Measurements from ENCODE around the gene NOTUM.

Gene NOTUM

DNA sequence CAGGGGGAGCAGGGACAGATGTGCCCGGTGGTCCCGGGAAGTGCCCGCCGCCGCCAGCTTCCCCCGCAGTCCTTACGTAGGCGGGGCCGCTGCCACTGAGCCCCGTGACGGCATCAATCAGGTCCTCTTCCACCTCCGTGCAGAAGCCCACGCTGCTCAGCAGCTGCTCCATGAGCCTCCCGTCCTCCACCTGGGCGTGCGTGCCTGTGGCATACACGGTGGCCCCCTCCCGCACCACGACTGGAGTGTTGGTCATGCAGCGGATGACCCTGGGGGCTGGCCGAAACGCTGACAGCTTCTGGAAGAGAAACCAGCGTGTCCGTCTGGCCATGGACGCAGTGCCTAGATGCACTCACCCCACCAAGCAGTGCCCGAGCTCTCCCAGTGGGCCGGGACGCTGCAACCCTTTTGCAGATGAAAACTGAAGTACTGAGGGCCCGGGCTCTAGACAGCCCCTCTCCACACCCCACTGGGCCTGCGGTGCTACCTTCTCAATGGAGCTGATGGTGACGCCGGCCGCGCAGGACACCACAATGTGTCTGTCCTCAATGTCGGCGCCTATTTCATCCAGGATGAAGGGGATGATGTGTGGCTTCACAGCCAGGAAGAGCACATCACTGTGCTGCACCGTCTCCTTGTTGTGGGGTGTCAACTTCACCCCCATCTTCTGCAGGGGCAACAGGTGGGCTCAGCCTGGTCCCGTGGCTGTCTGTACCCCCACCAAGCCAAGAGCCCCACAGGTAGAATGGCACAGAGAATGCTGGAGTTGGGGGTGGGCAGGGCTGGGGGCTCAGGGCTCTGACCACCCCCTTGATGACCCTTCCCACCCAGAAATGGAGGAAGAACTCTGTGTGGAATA lies 25.9 kb downstream of the NOTUM start:
- DNase-seq, result no peak

DNA sequence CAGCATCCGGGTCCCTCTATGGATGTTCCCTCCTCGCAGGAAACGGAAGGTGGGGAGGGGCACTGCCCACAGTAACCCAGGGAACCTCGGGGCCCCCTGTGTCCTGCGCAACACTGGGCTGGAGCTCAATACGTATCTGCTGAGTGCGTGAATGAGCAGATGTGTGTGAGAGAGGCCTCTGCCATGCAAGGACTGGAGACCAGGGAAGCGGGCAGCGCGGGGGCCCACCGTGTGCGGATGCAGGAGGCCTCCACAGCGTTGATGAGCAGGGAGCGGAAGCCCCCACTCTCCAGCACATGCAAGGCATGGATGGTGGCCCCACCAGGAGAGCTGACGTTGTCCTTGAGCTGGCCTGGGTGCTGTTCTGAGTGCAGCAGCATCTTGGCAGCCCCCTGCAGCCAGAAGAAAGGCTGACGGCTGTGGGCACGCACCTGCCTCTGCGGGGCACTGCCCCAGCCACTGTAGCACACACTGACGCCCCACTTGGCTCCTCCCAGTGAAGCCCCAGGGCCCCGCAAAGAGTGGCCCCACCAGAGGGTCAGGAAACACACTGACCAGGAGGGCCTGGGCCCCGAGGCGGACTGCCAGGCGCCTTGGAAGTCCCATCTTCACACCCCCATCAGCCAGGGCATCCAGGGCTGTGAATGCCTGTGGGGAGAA lies 26.8 kb downstream of the NOTUM start:
- DNase-seq, result no peak

DNA sequence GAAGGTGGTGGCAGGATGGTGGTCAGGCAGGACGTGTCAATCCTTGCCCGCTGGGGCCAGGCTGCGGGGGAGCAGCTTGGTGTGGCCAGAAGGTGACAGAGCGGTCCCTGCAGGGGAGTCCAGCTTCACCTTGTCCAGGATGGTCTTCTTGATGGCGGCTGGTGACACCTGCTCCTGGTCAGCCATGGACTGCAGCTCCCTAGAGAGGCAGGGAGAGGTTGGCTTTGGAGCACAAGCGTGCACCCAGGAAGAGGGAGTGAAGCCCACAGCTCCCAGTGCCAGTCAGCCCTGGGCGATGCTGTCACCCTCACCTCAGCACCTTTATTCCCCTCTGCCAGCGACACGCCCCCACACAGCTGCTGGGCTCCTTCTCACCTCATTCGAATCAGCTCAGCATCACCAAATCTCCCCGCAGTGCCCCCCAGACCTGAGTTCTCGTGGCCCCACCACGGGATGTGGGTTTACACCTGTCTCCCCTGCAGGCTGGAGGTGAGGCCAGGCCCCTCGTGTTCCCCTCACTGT lies 27.7 kb downstream of the NOTUM start:
- DNase-seq, result no peak

DNA sequence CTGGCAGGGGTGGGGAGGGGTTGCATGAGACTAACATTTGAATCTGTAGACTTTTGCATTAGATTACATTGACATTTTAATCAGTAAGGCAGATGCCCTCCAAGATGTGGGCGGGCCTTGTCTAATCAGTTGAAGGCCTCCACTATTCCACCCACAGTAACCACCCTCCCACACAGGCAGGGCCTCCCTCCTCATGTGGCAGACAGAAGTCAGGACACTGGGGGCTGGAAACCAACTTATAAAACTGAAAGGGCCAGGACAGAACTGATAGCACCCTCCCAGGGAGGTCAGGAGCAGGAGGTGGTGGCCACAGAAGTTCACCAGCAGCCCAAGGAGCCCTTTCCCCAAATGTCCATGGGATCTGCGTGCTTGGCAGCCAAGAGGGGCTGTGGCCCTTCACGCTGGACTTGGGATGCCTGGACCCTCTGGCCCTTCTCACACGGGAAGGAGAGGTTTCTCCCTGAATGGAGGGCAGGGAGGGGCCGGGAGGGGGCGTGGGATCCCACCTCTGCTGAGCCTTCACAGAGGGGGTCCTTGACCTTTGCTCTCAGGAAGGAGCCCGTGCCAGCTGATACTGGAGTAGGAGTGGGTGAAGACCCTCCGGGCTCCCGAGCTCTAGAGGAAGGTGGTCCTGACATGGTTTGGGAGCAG lies 28.5 kb downstream of the NOTUM start:
- DNase-seq, result no peak

DNA sequence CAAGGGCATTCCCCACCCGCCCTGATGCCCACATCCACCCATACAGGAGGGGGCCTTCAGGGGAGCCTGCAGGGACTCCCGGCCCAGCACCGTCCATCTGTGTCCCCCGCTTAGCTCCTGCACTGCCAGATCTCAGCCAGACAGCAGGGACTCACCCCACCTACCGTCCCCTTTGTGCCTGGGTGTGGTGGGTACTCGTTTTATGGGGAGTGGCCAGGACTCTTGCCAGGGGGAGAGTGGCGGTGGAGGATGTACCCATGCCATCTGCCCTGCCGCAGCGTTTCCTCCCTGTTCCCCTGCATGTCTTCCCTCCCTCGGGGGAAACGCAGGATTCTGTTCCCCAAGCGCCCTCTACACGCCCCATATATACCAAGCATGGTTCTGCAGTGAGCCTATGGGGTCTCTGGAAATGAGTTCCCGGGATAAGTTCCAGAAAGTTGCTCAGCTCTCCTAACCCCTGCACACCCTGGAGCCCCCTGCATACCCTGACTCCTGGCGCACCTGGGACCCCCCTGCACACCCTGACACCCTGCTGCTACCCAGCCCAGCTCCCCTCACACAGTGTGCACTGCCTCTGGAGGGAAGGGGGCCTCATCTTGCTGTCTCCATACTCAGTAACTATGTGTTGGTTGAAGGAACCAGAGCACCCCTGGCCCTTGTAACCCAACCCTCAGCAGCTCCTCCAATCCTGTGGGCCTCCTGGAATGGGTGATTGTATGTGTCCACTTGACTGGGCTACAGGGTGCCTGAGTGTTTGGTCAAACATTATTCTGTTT lies 29.2 kb downstream of the NOTUM start:
- DNase-seq, result no peak

DNA sequence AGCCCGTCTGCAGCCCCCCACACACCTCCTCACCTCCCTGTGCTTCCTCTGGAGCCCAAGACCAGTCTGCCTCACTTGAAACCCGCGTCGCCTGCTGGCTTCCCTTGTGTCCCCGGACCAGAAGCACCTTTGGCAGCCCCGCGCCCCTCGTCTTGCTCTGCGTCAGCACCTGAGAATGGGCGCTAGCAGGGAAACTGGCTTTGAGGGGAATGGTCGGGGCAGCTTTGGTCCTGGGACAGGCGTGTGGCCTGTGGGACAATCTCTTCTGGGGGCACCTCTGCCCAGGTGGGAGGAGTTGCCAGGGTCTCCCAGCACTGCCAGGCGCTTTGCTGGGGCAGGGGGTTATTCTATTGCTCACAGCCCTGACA lies 29.8 kb downstream of the NOTUM start:
- no peak for DNase-seq

DNA sequence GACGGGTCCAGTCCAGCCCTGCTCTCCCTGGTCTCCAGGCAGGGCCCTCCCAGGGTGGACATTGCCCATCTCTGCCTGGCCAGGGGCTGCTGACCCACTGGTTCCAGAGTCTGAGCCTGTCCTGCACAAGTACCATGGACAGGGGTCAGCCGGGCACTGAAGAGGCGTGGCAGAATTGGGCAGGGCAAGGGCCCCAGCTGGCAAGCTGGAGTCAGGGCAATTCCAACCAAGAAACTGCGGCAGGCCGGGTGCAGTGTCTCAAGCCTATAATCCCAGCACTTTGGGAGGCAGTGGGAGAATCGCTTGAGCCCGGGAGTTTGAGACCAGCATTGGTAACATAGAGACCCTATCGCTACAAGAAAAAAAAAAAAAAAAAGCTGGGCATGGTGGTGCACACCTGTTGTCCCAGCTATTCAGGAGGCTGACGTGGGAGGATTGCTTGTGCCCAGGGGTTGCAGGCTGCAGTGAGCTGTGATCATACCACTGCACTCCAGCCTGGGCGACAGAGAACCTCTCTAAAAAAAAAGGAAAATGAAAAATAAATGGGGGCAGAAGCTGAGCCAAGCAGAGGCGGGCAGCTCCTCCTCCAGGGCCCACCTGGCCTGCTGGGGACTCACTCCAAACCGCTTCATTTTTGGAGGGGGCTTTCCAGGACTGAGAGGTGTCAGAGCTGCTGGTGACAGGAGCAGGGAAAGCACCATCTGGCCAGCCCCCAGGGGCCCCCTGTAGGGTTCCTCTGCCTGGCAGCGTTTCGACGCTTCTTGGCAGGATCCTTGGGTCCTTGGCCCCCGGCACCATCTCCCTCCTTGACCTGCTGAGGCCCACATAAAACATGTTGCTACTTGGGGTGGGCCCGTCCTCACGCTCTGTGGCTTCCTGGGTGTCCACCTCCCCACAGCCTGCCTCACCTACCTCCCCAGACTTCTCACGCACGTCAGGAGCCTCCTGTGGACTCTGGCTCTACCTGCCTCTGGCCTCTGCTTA lies 30.6 kb downstream of the NOTUM start:
- no peak for DNase-seq

DNA sequence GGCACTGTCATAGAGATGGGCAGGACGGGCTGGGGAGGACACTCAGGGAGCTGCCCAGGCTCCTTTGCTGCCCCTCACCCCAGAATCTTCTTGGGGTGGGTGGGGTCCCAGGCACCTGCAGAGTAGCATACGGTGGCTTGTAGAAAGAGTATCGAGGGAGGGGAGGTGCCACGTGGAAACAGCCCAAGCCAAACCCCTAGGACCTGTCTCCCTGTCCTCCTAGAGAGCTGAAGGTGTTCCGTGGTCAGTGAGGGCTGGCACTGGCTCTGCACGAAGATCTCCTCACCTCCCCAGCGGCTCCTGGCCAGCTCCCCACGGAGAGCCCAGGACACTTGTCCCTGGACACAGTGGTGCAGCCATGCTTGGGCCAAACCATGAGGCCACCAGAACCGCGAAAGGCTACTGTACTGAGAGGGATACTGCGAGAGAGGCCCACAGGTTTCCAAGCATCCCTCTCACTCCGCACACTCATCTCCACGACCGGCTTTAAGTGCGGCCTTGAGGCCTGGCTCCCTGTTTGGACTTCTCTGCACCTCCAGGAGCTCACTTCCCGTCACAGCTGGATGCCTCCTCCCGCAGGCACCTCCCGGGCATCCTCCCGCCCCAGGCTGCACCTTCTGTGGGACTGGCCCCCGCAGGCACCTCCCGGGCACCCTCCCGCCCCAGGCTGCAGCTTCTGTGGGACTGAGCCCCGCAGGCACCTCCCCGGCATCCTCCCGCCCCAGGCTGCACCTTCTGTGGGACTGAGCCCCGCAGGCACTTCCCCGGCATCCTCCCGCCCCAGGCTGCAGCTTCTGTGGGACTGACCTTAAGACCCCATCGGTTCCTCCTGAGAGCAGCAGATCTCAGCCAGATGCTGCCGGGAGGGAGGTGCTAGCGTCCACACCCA lies 31.5 kb downstream of the NOTUM start:
- no peak for DNase-seq

DNA sequence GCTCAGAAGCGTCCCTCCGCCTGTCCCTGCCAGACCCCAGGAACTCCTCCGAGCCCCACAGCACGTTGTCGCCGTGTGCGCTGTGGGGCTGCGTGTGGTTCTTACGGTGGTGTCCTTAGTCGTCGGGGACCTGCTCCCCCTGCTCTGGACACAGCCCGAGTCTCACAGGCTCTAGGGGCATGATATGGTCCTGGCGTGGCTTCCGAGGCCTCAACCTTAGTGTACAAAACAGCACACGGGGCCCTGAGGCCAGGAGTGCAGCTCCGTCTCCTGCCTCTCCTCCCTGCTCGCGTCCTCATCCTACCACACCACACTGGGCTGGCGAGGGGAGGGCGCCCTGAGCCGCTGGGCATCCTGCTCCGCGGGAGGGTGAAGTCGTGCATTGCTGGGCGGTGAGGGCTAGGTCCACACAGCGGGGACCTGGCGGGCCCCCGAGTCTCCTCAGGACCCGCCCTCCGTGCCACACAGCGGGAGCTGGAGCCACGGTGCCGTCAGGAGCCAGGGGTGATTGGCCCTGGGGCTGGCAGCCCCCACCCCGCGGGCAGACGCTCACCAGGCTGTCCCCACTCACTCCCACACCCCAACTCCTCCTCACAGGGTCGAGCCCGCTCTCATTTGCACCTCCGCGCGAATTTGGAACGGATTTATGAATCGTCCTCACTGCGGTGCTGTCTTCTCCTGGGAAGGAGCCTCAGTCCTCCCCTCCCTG lies 32.3 kb downstream of the NOTUM start:
- DNase-seq, result no peak

DNA sequence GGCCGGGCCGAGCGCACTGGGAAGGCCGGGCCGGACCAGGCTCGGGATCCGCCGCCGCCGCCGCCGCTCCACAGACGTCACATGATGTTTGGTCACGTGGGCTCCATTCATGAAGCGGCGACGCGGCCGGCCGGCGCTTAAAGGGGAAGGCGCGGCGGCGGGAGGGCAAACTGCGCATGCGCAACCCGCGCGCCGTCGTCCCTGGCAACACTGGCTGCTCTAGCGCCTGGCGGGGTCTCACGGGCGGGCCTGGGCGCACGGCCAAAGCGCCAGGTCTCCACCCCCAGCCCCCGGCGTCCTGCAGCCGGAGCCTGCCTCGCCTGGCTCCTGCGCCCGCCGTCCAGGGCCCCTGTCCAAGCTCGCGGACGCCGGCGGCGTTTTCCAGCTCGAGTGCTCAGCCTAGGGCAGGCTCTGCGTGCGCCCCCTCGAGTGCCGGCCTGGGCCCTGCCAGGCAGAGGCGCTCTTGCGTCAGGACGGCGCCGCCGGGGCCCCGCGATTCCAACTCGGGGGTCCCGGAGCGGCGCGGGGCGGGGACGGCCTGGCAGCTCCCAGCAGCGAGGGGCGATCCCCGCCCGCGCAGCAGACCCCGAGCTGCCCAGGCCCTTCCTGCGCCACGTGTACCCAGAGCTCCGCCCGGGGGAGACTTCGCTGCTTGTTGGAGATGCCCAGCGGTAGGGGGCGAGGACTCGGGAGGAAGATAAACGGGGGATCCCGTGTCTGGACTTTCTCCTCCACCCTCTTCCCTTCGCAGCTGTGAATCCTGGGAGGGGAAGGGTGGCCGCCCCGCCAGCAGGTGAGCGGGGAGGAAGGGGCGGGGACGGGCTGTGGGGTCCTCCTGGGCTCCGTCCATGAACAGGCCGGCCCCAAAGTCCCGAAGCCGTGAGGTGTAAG lies 33.1 kb downstream of the NOTUM start, which contains the start of gene MAFG:
TSS of gene MAFG (minus strand) at position 83 of the 891 bp plus-strand sequence. CDS start 4,550 bp downstream, outside the sequence.
- DNase-seq, result peak; percentile 79

DNA sequence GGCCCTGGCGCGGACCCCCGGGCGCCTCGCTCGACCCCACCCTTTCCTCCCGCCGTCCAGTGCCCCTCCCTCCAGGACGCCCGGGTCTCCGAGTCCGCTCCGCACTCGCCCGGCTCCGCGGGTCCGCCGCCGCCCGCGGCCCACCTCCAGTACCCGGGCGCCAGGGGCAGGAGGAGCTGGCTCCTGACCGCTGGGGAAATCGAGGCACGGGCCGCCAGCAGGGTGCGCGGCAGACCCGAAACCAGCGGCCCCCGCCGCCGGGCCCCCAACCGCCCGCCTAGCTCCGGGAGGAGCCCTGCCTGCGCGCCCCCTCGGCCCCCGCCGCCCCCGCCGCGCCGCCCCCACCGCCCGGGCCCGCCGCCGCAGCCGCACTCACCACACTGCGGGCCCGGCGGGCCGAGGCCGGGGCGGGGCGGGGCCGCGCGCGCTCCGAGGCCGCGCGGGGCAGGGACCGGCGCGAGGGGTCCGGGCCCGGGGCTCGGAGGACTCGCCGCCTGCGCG lies 33.8 kb downstream of the NOTUM start:
- no peak for DNase-seq

DNA sequence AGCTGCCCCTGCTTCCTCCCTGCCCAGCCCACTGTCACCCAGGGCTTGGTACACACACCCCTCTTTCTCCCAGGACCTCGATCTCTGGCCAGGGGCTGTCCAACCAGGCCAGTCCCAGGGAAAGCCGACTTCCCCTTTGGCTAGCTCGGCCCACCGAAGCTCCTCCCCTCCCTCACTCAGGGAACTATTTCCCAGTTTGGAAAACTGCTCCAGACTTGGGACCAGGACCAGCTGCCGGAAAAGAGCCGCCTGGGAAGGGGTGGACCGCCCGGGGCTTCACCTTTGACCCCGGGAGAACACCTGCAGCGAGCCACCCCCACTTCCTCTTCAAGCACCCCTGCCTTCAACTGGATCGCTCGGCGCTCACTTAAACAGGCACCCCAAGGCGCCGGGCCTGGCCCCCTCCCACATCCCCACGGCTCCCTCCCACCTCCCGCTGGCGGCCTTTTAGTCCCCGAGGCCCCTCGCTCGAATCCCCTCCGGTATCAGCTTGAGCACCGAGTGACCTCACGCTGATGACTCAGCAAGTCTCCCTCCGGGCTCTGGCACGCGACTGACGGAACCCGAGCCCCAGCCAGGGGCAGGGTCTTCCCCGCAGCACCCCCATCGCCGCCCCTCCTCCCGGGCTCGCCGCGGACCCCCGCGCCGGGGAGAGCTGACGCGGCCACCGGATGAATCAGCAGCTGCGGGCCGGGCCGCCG lies 34.4 kb downstream of the NOTUM start:
- peak; percentile 57 for DNase-seq

DNA sequence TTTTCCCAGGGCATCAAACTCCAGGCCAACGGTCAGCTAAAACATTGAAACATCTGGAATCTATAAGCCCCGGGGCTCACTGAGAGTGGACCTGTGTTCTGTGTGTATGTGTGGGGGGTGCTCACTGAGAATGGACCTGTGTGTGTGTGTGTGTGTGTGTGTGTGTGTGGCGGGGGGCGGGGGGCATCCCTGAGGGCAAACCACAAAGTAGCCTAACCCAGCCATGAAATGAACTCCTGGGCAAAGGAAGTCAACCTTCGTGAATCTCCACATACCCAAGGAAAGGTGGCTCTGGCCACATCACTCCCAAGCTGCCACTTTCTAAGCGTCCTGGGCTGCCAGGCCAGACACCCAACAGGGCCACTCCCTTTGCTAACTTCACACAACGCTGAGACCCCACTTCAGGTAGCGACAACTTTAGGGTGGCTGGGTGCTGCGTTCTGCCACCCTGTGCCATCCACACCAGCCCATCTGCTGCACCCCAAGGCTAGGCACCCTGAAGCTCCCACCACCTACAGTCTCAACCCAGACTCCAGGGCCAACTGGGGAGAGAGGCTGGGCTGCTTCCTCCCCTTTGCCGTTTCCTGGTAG lies 35.0 kb downstream of the NOTUM start:
- DNase-seq, result no peak

DNA sequence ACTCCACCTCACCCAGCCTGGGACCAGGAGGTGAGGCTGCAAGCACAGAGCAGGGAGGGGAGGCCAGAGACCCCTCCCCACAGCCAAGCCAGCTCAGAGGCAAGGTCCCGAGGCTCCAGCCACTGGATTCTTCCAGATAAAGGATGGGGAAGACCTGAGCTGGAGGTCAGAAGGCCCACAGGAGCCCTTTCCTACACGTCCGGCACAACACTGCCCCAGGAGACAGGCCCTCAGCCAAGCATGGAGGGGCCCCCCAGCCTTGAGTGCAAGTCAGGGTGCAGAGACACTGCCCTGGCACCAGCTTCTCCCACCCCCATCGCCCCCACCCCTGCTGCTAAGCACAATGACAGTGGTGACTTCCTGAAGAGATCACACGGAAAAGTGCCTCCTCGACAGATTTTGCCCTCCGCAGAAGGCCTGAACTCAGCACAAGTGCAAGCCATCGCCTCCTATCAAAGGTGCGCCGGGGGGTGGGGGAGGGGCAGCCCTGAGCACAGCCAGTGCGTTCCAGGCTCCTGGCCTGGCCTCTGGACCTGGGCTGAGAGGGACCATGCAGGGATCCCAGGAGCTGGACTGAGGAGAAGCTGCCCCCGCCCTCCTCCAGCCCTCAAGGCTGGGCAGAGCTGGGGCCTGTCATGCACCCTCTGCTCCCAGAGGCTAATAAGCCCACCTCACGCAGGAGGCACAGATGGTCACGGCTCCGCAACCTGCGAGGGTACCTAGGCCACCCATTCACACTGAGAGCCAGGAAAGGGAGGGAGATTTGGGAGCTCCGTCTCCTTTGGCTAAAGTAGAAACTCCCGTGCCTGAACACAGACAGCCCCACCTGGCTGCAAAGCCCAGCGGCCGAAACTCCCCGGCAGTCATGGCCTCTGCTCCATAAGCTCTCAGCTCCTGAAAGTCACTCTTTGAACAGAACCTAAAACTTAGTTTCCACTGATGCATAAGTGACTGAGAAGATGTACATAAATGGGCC lies 36.1 kb downstream of the NOTUM start:
- no peak for DNase-seq

DNA sequence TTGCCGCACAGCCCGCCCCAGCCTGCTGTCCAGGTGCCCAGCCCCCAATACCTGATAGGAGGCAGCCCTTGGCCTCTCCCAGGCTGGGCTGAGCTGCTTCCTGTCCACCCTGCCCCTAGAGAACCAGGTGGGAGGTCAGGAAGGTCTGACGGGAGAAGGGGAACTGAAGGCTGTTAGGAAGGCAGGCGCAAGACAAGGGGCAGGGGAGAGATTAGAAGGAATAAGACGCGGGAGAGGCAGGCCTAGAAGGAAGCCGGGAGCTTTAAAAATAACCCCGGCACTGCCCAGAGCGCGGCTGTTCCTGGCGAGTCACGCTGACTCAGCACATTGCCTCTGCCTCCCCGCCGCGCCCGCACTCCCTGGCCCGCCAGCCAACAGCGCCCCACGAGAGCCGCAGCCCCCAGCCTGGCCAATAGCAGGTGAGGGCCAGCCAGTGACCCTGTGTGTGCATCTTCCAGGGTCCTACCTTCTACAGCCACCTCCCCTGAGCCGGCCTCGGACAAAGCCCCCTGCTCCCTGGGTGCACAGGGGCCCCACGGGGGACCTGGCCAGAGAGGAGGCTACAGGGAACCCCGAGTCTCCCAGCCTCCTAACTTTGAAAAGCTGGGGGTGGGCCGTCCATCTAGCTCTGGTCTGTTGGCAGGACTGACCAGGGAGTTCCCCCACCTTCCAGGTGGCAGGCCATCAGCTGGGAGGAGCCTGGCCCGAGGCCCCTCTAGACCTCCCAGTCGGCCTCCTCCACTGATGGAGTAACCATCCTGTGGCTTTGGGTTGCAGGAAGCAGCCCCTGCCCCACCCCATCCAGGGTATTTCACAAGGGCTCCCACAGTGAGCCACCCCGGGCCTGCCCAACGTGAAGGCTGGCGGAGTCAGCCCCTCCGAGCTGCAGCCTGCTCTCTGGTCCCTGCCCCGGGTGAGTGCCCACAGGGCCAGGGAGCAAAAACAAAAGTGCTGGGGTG lies 37.4 kb downstream of the NOTUM start:
- peak; percentile 30 for DNase-seq
